IMR-90 (cell line): ENCODE measurements around the gene GRB10.

Source experiments
- BHLHE40 ChIP-seq: fragments of 150-350 bp; IDR thresholded peaks from 2 replicates; pipeline ENCODE4 v1.6.1; 2016; ENCODE audit warnings: mild to moderate bottlenecking, low read depth, low read length
- FOS ChIP-seq: fragments of 150-350 bp; IDR thresholded peaks from 2 replicates; pipeline ENCODE4 v1.6.1; 2016; ENCODE audit warnings: low read depth, low read length
- MAFK ChIP-seq: IDR thresholded peaks from 2 replicates; pipeline ENCODE4 v1.6.1; 2012; ENCODE audit warnings: low read depth, low read length, improper control_type of control experiment
- MXI1 ChIP-seq: IDR thresholded peaks from 2 replicates; pipeline ENCODE4 v1.6.1; 2012; ENCODE audit warnings: low read depth, mild to moderate bottlenecking, low read length, moderate library complexity, borderline replicate concordance
- TF ChIP-seq, protein P1 (sequence below): conservative IDR thresholded peaks from 2 replicates; pipeline ENCODE4 v1.5.1; 2012; ENCODE audit warnings: mild to moderate bottlenecking, low read depth, low read length, improper control_type of control experiment

GRCh38 chr7:50814166-50814565, 31.5 kb upstream of the GRB10 start:
- TF ChIP-seq, protein P1, sequence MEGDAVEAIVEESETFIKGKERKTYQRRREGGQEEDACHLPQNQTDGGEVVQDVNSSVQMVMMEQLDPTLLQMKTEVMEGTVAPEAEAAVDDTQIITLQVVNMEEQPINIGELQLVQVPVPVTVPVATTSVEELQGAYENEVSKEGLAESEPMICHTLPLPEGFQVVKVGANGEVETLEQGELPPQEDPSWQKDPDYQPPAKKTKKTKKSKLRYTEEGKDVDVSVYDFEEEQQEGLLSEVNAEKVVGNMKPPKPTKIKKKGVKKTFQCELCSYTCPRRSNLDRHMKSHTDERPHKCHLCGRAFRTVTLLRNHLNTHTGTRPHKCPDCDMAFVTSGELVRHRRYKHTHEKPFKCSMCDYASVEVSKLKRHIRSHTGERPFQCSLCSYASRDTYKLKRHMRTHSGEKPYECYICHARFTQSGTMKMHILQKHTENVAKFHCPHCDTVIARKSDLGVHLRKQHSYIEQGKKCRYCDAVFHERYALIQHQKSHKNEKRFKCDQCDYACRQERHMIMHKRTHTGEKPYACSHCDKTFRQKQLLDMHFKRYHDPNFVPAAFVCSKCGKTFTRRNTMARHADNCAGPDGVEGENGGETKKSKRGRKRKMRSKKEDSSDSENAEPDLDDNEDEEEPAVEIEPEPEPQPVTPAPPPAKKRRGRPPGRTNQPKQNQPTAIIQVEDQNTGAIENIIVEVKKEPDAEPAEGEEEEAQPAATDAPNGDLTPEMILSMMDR = no peak
- TF ChIP-seq FOS (no peak), MXI1 (no peak), BHLHE40 (no peak), MAFK (no peak)
